Mesothelial cell of epicardium (in vitro differentiated cells): ENCODE data around the gene OR7A5. TPM values are rescaled to one million over a fixed set of nuclear protein-coding genes. Genes with fewer than 3 reads are reported as not detected.

Source experiments
- DNase-seq, 2 experiments: peaks; one replicate each; pipeline ENCODE4 v3.0.0; 2021; ENCODE audit warnings: low spot score in 2 of 2; ENCODE audit not compliant: unreplicated experiment in 2 of 2
- H3K27ac Mint-ChIP-seq: 2 replicates; pipeline ENCODE4 v1.8.0; 2021; ENCODE audit warnings: mixed read lengths
- H3K27me3 Mint-ChIP-seq: 2 replicates; pipeline ENCODE4 v1.8.0; 2021; ENCODE audit warnings: low read depth, mixed read lengths
- H3K36me3 Mint-ChIP-seq: 2 replicates; pipeline ENCODE4 v1.8.0; 2021; ENCODE audit warnings: mixed read lengths
- H3K4me1 Mint-ChIP-seq: 2 replicates; pipeline ENCODE4 v1.8.0; 2021; ENCODE audit warnings: mixed read lengths
- H3K4me3 Mint-ChIP-seq: 2 replicates; pipeline ENCODE4 v1.8.0; 2021; ENCODE audit warnings: mild to moderate bottlenecking, moderate library complexity, mixed read lengths
- H3K9me3 Mint-ChIP-seq: 2 replicates; pipeline ENCODE4 v1.8.0; 2021; ENCODE audit warnings: mixed read lengths
- total RNA-seq: library from RNA; stranded (reverse); gene quantifications from 3 replicates; pipeline ENCODE4 v1.2.1, GENCODE V29; 2021
- TF ChIP-seq, protein P1 (sequence below): fragments of 200-600 bp; sonication (generic); IDR thresholded peaks from one replicate; pipeline ENCODE4 v1.5.0; 2021; ENCODE audit warnings: antibody characterized with exemption; ENCODE audit not compliant: unreplicated experiment

The OR7A5 gene
- total RNA-seq, 1 donor from 2014 or later, result not detected

DNA sequence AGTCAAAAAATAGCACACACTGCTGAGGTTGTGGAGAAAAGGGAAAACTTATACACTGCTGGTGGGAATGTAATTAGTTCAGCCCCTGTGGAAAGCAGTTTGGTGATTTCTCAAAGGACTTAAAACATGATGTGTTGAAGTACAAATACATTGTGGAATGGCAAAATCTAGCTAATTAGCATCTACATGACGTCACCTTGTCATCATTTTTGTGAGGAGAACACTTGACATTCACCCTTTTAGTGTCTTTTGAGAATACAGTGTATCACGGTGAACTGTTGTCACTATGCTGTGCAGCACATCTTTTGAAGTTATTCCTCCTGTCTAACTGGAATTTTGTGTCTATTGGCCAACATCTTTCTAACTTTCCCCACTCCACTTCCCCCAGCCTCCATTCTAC is 8.2 kb upstream of the OR7A5 start:
- Mint-ChIP-seq H3K27me3 (no peaks in the 10 kb centered on the region), H3K4me1 (no peaks in the 10 kb centered on the region), H3K36me3 (no peaks in the 10 kb centered on the region), H3K27ac (no peak overlapping the region), H3K4me3 (no peak overlapping the region), H3K9me3 (peaks cover 60% of the 10 kb centered on the region)
- no peak for DNase-seq
- TF ChIP-seq, protein P1, sequence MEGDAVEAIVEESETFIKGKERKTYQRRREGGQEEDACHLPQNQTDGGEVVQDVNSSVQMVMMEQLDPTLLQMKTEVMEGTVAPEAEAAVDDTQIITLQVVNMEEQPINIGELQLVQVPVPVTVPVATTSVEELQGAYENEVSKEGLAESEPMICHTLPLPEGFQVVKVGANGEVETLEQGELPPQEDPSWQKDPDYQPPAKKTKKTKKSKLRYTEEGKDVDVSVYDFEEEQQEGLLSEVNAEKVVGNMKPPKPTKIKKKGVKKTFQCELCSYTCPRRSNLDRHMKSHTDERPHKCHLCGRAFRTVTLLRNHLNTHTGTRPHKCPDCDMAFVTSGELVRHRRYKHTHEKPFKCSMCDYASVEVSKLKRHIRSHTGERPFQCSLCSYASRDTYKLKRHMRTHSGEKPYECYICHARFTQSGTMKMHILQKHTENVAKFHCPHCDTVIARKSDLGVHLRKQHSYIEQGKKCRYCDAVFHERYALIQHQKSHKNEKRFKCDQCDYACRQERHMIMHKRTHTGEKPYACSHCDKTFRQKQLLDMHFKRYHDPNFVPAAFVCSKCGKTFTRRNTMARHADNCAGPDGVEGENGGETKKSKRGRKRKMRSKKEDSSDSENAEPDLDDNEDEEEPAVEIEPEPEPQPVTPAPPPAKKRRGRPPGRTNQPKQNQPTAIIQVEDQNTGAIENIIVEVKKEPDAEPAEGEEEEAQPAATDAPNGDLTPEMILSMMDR, result no peak

DNA sequence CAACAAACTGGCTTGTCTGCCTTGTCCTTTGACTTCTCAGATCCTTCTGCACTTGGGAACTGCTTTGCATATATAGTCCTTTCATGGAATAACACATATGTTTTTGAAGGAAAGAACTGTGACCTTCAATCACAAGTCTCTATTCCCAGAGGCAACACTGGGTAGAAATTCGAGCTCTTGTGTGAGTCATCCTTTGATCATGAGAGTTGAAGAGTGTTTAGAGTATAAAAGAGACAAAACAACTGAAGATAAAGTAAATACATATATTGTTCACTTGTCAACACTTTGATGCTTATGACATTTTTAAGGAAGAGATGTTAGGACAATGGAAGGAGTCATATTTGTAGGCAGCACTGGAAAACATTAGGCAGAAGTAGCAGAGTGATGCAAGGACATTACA is 5.2 kb upstream of the OR7A5 start:
- H3K4me1 Mint-ChIP-seq, result no peaks in the 10 kb centered on the region
- no peak for DNase-seq
- no peaks in the 10 kb centered on the region for H3K36me3 Mint-ChIP-seq
- TF ChIP-seq, protein P1, result no peak
- peaks cover 68% of the 10 kb centered on the region for H3K9me3 Mint-ChIP-seq
- no peaks in the 10 kb centered on the region for H3K27me3 Mint-ChIP-seq
- H3K4me3 Mint-ChIP-seq, result no peak overlapping the region
- H3K27ac Mint-ChIP-seq, result no peak overlapping the region

DNA sequence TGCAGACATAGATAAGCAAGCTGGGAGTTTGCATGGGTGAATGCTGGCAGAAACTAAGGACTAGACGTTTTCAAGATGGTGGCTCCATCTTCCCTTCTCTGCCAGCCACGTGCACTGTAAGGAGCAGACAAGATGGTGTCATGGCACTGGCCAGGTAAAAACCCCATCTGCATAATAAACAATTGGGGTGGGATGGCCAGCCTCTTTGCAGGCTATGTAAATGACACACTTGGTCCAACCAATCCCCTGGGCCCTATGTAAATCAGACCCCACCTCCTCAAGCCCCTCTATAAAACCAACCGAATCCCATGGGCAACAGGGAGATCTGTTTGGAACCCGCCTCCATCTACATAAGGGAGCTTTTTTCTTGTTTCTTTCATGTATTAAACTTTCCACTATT is 2.4 kb upstream of the OR7A5 start:
- Mint-ChIP-seq H3K9me3 (peaks cover 60% of the 10 kb centered on the region), H3K4me1 (no peaks in the 10 kb centered on the region), H3K36me3 (no peaks in the 10 kb centered on the region), H3K4me3 (no peak overlapping the region), H3K27ac (no peak overlapping the region), H3K27me3 (no peaks in the 10 kb centered on the region)
- no peak for DNase-seq
- TF ChIP-seq, protein P1, result no peak

DNA sequence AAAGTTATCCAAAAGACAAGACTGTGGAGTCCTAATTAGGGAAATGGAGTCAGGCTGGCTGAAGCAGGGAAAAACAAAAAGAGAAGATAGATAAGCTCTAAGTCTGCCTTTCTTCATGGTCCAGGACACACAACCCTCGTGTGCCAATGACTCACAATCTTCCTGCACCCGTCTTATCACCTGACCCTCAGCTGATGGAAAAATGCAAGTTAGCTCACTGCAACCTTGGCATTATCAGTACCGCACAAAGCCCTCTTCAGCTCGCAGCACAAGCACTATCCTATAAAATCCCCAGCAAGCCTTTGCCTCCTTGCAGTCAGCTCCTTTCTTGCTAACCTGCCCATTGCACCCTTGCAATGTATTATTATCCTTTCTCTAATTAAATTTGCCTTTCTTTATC is 4.3 kb downstream of the OR7A5 start:
- DNase-seq, result no peak
- Mint-ChIP-seq H3K27ac (no peak overlapping the region), H3K9me3 (peaks cover 62% of the 10 kb centered on the region), H3K4me1 (no peaks in the 10 kb centered on the region), H3K36me3 (no peaks in the 10 kb centered on the region), H3K4me3 (no peak overlapping the region), H3K27me3 (no peaks in the 10 kb centered on the region)
- TF ChIP-seq, protein P1, result no peak

DNA sequence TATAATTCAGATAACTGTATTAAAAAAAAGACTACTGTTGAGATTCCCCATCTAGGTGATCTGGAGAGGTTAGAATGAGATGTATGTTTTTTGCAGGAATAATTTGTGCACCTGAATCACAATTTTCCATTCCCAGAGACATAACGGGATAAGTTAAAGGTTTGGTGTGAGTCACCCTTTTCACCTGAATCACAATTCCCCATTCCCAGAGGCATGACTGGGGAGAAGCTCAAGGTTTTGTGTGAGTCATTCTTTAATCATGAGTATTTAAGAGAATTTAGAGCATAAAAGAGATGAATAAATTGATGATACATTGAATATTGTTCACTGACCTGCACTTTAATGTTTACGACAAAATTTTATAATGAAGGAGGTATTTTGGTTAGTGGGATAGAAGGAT is 9.0 kb downstream of the OR7A5 start:
- peaks cover 75% of the 10 kb centered on the region for H3K9me3 Mint-ChIP-seq
- no peaks in the 10 kb centered on the region for H3K4me1 Mint-ChIP-seq
- TF ChIP-seq, protein P1, result no peak

DNA sequence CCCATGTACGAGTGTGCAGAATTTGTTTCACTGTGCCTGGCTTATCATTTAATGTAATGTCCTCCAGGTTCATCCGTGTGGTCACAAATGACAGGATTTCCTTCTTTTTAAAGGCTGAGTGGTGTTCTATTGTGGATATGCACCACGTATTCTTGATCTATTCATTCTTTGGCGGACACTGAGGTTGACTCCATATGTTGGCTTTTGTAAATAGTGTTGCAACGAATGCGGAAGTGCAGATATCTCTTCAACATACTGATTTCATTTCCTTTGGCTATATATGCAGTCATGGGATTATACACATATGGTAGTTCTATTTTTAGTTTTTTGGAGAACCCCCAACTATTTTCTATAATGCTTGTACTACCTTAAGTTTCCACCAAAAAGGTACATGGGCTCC is 13.0 kb downstream of the OR7A5 start:
- H3K4me1 Mint-ChIP-seq, result no peaks in the 10 kb centered on the region
- H3K27ac Mint-ChIP-seq, result no peak overlapping the region
- H3K27me3 Mint-ChIP-seq, result no peaks in the 10 kb centered on the region
- no peak overlapping the region for H3K4me3 Mint-ChIP-seq
- H3K36me3 Mint-ChIP-seq, result no peaks in the 10 kb centered on the region
- H3K9me3 Mint-ChIP-seq, result peaks cover 72% of the 10 kb centered on the region
- no peak for DNase-seq
- TF ChIP-seq, protein P1, result no peak

More for the DNA sequence above, 9.0 kb downstream of the OR7A5 start:
- Mint-ChIP-seq H3K27ac (no peak overlapping the region), H3K27me3 (no peaks in the 10 kb centered on the region), H3K36me3 (no peaks in the 10 kb centered on the region), H3K4me3 (no peak overlapping the region)
- no peak for DNase-seq
